HG03066 (cell line): ENCODE data around the gene SUSD6.

Experiments
- ATAC-seq: cut with Tn5 transposase; IDR thresholded peaks from one replicate; pipeline ENCODE4 v1.9.1; 2021; ENCODE audit warnings: low read depth; ENCODE audit not compliant: unreplicated experiment

SUSD6 gene, protein sequence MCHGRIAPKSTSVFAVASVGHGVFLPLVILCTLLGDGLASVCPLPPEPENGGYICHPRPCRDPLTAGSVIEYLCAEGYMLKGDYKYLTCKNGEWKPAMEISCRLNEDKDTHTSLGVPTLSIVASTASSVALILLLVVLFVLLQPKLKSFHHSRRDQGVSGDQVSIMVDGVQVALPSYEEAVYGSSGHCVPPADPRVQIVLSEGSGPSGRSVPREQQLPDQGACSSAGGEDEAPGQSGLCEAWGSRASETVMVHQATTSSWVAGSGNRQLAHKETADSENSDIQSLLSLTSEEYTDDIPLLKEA

DNA sequence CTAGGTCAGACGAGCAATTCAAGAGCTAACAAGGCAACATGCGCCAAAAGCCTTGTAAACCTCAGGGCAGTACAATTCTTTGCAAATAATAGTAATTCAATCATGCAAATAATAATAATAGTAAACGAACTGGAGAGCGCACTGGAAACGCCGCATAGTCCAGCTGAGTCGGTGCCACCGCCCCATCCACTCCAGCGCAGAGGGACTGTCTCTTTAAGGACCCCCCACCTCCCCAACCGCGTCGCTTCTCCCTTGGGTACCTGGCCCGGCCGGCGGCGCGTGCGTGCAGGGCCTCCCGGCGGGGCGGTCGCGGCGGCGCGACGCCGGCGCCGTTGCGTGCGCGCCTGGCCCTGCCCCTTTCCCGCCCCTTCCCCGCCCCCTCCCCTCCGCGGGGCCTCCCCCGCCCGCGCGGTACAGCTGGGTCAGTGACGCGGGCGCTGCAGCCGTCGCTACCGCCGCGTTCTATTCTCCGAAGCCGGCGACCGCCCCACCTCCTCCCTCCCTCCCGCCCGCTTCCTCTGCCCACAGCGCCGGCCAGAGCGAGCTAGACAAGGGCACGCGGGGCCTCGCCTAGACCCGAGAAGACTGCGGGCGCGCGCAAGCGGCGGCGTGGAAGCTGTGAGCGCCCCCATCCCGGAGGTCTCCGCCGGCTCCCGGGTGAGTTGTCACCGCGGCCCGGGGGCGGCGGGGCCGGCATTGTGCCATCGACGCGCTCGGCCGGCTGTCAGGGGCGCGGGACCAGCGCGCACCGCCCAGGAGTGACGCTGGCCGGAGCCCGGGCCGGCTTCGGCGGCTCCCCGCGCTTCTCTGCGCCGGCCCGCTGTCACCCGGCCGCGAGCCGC is at the start of gene SUSD6:
Gene SUSD6, plus strand, starts transcription at position 425 of the 842 bp plus-strand sequence. CDS start 46,997 bp downstream, outside the sequence.
- ATAC-seq: peak; percentile 44

DNA sequence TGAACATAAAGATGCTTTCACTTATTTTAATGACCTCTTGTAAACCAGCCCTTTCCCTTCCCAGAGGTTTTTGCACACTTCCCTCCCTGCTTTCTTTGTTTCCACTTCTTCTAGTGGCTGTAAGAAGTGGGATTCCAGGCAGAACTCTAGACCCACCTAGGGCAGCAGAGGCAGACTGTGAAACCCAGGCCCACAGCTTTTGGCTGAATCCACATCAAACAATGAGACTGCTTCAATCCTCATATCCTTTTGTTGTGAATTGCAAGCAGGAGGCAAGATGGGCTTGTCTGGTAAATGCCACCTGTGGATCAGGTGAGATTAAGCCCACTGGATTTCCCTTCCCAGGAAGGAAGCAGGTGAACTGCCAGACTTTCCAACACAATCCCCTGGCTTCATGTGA is 49.5 kb upstream of the SUSD6 start:
- no peak for ATAC-seq

DNA sequence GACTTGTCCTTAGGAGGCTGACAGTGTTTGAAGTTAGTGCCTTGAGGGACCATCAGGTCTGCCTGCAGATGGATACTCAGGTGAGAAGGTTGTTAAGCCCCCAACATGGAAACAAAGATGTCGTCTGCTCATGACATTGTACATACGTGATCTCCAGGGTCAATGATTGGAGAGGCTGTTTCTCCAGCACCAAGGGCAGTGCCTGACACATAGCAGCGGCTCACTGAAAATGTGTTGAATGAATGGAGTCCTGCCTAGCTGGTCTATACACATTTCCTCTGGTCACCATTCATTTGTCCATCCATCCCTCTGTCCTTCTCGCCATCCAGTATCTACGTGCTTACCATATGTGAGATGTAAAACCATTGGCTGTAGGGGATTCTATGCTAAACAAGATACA is 43.8 kb upstream of the SUSD6 start:
- no peak for ATAC-seq

DNA sequence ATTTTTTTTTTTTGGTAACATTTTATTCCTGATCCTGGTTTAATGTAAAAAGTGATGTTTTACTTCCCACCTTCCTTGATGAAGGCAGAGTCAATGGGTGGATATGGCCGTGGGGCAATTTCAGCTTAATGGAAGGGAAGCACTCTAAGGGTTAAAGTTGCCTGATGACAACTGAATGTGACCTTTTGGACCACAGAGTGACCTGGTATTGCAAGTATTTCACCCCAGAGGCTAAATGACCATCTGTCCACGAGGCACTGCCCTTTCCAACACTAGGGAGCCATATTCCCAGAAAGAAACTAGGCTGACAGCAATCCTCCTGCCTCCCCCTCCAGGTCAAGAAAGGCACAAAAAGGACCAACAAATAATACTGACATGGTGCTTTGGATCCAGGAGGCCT is 41.5 kb upstream of the SUSD6 start:
- ATAC-seq: no peak

DNA sequence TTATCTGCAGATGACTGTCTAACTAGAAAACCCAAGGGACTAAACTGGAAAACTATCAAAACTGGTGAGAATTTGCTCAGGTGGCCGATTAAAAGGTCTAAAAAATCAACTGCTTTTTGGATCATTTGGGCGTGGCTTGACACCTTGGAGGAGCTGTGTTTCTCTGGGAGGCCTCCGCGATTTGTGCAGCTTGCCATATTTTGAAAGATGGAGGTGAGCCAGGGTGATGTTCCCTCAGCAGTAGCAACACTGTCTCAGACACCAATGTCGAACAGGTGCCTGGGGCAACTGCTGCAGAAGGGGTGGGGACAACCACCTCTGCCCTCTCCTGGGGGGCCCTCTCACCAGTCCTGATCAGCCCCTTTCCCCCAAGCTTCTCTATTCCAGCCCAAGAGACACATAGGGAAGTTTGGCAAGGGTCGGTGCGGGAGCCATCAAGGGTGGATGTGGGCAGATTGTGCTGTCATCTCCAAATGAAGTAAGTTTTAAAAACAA is 40.5 kb upstream of the SUSD6 start:
- no peak for ATAC-seq

DNA sequence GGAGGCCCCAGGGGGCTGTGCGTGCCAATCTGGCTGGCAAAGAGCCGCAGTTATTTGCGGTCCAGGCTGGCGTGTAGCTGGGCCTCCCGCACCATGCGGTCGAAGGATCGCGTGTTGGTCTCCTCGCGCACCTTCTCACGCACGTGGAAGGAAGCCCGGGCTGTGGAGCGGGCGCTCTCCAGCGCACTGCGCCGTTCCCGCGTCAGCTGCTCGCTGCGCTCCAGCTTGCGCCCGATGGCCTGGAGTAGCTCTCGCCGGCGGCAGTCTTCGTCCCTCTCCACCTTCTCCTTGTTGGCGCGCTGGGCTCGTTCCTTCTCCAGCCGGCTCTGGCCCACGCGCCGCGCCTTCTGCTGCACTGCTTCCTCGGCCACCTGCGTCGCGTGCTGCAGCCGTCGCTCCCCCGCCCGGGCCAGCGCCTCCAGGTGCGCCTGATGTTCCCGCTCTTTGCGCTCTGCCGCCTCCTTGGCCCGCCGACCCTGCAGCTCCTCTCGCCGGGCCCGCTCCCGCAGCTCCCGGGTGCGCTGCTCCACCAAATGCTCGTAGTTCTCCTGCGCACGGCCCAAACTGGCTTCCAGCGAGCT is 39.9 kb upstream of the SUSD6 start:
- ATAC-seq: no peak

DNA sequence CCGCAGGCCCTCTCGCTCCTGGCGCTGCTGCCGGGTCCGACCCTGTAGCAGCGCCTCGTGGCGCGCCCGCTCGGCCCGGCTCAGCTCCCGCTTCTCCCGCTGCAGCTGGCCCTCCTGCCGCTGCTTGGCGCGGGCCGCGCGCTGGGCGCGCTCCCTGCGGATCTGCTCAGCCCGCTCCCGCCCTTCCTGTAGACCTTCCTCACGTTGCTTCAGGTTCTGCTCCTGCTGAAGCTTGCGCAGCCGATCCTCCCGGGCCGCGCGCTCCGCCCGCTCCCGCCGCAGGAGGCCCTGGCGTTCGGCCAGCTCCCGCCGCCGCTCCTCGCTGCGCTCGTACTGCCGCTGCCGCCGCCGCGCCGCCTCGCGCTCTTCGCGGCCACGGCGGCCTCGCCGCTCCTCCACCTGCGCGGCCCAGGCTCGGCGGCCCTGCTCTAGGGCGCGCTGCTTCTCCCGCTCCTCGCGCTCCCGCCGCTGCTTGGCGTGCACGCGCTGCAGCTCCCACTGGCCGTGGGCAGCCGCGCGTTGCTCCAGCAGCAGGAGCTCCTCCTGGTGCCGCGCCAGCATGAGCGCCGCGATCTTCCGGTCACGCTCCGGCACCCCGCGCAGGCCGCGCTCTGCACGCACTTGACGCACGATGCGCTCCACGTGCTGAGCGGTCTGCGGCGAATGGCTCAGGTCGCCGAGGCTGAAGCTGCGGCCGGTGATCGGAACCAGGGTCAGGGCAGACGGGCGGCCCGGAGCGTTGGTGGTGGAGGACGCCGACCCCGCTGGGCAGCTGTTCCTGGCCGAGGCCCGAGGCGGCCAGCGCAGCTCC is 39.2 kb upstream of the SUSD6 start:
- no peak for ATAC-seq

DNA sequence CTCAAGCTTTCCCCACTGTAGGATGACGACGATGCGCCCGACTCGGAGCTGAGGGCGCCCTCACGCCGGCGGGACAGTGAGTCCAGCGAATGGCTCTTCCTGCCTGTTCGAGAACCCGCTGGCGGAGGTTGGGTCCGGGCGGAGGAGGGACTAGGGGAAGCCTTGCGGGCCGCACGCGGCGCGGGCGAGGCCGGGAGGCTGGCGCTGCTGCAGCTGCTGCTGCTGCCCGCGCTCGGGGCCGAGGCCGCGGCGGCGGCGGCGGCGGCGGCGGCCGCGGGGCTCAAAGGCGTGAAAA is 38.6 kb upstream of the SUSD6 start:
- no peak for ATAC-seq

DNA sequence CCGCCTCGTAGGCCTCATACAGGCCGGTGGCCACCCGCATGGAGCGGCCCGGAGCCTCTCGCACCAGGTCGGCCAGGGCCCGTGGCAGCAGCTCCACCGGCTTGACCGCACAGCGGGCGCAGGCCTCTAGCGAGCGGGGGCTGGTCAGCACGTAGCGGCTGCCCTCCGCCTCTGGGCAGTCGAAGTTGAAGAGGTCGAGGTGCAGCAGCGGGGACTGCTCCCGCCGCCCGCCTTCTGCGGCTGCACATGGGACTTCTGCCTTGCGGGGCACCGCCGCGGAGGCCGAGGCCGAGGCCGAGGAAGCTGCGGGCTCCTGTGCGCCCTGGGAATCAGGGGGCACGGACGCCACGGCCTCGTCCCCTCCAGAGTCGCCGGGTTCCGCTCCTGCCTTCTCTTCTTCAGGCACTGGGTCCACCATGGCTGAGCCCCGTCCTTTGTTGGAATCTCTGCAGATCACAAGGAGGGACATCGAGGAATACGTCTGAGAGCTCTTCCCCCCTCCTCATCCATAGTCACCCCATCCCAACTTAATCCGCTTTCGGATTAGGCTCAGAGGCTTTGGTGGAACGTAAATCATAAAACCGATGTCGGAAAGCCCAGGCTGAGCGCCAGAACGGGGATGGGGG is 38.1 kb upstream of the SUSD6 start:
- no peak for ATAC-seq

DNA sequence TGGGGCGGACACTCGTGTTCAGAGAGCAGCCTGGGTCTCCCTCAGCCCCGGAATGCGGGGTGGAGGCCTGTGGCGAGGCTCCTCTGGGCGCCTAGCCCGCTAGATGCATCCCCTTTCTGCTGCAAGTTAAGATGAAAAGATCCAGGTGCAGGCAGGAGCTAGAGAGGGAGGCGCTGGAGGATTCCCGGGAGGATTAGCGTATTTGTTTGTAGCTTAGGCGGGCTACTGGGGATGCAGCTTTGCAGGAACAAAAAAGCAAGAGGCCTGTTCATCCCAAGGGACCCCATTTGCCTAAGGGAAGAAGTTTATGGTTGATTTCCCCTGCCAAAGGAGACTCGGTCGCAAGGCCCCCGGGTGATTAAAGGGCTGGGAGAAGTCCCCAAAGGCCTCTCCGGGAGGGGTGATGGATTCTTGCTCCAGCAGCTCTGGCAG is 37.5 kb upstream of the SUSD6 start:
- ATAC-seq: no peak

DNA sequence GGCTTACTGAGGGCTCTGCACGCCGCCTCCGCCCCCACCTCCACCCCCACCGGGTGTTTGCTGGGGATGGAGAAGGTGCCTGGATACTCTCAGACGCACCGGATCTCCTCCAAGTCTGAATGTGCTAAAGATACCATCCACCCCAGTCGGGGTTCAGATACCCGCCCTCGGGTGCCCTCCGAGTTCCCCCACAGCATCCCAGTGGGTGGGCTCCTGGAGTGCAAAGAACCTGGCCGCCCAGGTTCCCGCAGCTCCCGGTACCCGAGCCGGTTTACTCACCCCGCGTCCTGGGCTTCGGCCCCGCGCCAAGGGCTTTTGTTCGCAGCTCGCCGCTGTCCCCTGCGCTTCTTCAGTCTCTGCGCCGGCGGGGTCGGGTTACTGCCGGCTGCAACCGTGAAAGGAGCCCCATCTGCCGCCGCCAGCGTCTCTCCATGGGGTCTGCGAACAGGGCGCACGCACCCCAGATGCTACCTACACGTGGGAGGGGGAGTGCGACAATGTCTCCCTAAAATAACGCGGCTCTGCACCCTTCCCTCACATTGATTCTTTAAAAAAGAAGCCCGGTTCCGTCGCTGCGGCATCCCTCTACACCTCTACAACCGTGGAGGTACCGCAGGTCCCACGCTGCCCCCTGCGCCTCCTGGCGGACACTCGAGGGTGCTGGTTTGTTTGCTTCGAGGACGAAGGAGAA is 37.0 kb upstream of the SUSD6 start, which contains the start of gene CCDC177:
Gene CCDC177, minus strand, starts transcription at position 609 of the 691 bp plus-strand sequence. CDS start 1,249 bp downstream, outside the sequence.
- ATAC-seq: no peak

DNA sequence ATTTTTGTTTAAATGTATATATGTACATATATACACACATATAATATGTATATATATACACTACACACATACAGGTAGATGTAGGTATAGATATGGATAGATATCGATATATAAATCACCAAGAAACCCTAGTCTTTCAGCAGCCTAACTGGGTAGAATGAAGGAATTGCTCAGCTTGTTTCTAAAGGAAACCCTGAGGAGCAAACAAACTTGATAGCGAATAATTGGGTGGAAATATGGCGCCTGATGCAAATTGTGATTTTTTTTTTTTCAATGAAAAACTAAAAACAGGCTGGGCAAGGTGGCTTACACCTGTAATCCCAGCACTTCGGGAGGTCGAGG is 36.5 kb upstream of the SUSD6 start:
- no peak for ATAC-seq

DNA sequence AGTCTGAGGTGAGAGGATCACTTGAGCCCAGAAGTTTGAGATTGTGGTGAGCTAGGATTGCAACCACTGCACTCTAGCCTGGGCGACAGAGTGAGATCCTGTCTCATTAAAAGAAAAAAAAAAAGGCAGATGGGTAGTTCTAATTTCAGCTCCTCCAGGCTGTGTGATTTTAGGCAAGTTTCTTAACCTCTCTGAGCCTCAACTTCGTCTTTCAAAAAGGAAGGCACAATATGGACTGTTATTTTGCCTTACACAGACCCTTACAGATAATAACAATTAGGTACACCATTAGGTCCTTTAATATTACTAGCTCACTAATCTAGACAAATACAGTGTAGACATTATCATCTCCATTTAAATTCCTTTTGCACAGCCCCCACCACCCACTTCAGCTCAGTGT is 31.9 kb upstream of the SUSD6 start:
- ATAC-seq: no peak

DNA sequence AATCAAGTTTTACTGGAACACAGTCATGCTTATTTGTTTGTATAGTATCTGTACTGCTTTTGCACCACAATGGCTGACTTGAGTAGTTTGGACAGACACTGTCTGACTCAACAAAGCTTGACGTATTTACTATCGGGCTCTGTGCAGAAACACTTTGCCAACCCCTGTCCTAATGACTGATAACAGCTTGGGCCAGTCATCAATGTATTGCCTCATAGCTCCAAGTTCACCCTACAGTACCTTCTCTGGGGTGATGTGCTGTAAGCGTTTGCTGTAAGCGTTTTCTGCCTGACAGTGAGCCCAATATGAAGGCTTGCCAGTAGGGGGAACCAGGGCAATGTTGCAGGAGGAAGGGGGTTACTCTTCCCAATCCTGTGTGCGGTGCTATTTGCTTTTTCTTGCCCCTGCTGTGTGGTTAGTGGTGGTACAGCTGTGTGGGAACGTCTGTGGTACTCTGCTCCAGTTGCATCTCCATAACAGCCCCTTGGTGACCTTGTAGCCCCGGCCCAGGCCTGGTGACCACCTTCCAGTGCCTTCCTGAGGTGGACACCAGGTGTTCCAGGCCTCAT is 31.3 kb upstream of the SUSD6 start:
- no peak for ATAC-seq

DNA sequence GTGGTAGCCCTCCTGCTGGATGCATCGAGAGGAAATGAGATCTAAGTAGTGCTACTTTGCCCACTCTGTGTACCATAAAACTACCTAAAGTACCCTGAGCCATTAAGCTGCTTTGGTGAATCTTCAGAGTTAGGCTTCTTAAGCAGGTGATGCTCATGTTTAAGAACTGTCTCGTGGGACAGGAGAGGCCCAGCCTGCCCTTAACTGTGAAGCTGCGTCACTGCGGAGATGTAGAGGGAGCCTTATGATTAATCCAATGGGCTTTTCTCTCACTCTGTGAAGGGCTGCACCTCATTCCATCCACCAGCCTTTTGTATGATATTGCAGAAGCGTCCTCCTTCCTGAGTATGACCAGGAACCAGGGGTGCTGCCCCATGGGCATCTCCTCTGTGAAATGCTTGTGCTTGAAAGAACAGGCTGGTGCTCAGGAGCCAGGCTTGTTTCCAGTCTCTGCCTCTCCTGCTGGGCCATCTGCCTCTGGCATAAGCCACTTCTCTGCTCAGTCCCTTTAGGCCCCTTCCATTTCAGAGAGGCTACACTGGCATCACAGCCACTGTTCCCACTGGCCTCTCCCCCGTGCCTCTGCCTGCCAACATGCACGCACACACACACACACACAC is 30.0 kb upstream of the SUSD6 start:
- ATAC-seq: no peak

DNA sequence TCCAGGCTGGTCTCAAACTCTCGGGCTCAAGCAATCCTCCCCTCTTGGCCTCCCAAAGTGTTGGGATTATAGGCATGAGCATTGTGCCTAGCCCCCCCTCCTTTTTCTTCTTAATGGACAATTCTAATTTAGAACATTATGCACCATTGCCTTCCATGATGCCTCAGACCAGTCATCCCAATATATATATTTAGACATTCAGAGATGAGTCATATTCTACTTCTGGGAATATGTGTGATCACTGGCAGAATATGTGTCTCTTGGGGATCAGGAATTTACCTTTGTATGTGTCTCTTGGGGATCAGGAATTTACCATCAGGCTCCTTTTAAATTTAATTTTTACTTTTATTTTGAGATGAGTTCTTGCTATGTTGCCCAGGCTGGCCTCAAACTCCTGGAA is 29.2 kb upstream of the SUSD6 start:
- ATAC-seq: no peak

DNA sequence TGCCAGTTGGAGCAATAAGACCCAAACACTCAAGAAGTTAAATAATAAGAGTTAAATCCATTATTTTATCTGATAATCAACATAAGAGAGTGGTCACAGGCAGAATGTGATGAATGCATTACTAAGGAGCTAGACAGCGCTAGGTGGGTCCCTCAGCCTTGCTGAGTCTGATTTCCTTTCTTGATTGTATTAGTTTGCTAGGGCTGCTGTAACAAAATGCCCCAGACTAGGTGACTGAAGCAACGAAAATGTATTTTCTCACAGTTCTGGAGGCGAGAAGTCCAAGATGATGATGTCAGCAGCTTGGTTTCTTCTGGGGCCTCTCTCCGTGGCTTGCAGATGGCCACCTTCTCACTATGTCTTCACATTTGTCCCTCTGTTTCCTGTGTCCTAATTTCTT is 28.6 kb upstream of the SUSD6 start:
- no peak for ATAC-seq

DNA sequence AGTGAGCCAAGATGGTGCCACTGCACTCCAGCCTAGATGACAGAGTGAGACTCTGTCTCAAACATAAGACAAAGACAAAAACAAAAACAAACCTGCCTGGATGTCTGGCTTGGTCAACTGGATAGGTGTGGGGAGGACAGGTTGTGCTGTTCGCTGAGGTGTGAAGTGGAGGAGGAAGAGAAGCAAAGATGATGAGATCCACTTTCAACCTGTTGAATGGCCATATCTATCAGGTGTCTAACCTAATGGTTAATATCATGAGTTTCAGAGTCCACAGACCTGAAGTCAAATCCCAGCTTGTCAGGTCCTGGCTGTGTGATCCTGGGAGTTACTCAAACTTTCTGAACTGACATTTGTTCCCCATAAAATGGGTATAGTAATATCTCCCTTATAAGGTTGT is 27.0 kb upstream of the SUSD6 start:
- ATAC-seq: no peak

DNA sequence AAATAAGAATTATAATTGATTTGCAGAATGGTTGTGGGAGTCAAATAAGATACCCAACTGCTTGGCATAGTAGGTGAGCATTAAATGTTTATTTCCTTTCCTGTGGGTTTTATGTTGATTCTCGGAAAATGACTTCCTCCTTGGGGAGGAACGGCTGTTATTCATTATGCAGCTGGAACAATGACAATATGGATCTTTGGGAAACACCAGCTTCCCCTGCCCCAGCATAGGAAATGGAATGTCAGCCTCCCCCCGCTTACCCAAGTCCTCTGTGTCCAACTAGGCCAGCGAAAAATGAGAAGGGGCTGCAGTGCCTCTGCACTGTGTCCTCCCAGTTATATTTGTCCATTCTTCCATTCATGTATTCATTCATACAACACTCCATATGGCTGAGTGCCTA is 25.0 kb upstream of the SUSD6 start:
- no peak for ATAC-seq
